PFSK-1 (cell line): ENCODE measurements around the gene FAM81A.

Experiments used
- FOXP2 ChIP-seq: optimal IDR thresholded peaks from 2 replicates; pipeline ENCODE3; 2011; ENCODE audit warnings: borderline replicate concordance, control low read depth, inconsistent platforms; ENCODE audit not compliant: insufficient read depth; ENCODE audit errors: extremely low read length, extremely low read depth
- POLR2AphosphoS5 ChIP-seq: IDR thresholded peaks from 2 replicates; pipeline ENCODE4 v1.6.1; 2012; ENCODE audit warnings: low read depth, mild to moderate bottlenecking, control low read depth, low read length, moderate library complexity
- TAF1 ChIP-seq: IDR thresholded peaks from 2 replicates; pipeline ENCODE4 v1.6.1; 2012; ENCODE audit warnings: low read length, control low read depth, borderline replicate concordance; ENCODE audit not compliant: insufficient read depth

DNA sequence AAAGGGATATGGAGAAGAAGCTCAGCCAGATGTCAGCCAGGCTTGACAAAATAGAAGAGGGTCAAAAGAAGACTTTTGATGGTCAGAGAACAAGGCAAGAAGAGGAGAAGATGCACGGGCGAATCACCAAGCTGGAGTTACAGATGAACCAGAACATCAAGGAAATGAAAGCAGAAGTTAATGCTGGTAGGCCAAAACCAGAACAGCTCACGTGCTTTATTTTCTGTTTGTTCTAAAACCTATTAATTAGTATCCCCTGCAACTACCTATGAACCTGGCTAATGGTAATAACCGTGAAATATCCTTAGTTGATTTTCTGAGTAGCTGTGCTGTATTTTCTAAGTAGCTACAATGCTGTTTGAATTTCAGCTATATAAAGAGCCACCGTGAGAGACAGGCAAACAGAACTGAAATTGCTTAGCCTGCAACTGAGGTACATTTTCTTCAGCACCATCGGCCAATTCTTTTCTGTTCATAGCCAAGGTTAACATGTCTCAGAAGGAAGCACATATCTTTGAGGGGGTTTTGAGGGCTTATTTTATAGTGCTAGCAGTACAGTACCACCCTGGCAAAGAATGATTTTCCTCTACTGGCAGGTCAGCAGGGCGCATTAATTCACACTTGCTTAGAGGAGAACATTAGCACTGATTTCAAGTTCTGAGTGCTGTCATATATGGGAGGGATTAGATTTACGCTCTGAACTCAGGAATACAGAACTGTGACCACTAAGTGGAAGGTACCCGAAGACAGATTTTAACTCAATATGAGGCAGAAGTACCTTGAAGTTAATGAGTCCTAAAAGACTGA lies 78.9 kb downstream of the FAM81A start:
- no peak for TF ChIP-seq POLR2AphosphoS5
- TF ChIP-seq TAF1: no peak
- no peak for TF ChIP-seq FOXP2
